Measurements from ENCODE around the gene JOSD2.
A peak's percentile ranks its signal among the peaks of the same experiment; 100 is the strongest.

DNA sequence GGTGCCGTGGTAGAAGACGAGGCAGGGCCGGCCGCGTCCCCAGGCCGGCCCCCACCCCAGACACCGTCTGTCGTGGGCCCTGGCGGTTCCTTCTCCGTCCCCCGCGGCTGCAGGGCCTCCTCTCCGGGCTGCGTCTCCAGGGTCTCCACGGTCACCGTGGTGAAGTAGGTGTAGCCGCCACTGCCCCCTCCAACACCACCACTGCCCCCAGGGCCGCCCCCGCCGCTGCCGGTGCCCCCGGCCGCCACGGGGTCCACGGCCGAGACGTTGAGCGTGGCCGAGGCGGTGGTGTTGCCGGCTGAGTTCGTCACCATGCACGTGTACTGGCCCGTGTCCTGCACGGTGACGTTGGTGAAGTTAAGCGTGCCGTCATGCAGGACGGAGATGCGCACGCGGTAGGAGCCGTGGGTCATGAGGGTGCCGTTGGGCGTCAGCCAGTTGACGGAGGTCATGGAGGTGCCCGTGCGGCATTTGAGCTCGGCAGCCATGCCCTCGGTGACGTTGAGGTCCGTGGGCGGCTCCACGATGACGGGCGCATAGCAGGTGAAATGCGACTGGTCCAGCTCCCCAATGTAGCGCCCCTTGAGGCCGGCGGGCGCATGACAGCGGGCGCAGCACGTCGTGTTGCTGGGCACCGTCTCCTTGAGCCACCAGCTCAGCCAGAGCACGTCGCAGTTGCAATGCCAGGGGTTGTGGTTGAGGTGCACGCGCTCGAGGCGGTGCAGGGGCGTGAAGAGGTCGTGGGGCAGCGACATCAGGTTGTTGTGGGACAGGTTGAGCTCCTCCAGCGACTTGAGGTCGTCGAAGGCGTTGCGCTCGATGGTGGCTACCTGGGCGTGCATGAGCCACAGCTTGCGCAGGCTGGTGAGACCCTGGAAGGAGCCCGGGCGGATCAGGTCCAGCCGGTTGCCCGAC is 7.4 kb upstream of the JOSD2 start:
- TF ChIP-seq, protein P1, sequence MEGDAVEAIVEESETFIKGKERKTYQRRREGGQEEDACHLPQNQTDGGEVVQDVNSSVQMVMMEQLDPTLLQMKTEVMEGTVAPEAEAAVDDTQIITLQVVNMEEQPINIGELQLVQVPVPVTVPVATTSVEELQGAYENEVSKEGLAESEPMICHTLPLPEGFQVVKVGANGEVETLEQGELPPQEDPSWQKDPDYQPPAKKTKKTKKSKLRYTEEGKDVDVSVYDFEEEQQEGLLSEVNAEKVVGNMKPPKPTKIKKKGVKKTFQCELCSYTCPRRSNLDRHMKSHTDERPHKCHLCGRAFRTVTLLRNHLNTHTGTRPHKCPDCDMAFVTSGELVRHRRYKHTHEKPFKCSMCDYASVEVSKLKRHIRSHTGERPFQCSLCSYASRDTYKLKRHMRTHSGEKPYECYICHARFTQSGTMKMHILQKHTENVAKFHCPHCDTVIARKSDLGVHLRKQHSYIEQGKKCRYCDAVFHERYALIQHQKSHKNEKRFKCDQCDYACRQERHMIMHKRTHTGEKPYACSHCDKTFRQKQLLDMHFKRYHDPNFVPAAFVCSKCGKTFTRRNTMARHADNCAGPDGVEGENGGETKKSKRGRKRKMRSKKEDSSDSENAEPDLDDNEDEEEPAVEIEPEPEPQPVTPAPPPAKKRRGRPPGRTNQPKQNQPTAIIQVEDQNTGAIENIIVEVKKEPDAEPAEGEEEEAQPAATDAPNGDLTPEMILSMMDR (conservative IDR thresholded peaks at IDR 0.05 in 1 of 2, IDR thresholded peaks at IDR 0.05 in 1 of 2; ENCODE audit: extremely low read depth in 1 of 2, insufficient read depth in 1 of 2, low read depth in 1 of 2, low read length in 2 of 2) = peak in 1 of 2 donors; percentile 13
- TF ChIP-seq EZH2 (IDR thresholded peaks at IDR 0.05; ENCODE audit: borderline replicate concordance, low read length) = no peak
